Measurements from ENCODE around the gene SLC15A3.

Gene SLC15A3

GRCh38 chr11:60970369-60970774 lies 18.4 kb upstream of the SLC15A3 start:
- peak; percentile 65 for DNase-seq (ENCODE audit: low read depth)
- no peak overlapping the region for H3K4me3 ChIP-seq (ENCODE audit: low read depth, low read length)

GRCh38 chr11:60968223-60968622 lies 16.2 kb upstream of the SLC15A3 start:
- DNase-seq (ENCODE audit: low read depth), result no peak
- H3K4me3 ChIP-seq (ENCODE audit: low read depth, low read length), result no peak overlapping the region
- TF ChIP-seq CTCF (conservative IDR thresholded peaks at IDR 0.05; ENCODE audit: low read depth, low read length), result no peak

More at GRCh38 chr11:60970369-60970774, 18.4 kb upstream of the SLC15A3 start:
- TF ChIP-seq CTCF (conservative IDR thresholded peaks at IDR 0.05; ENCODE audit: low read depth, low read length), result peak; percentile 96

GRCh38 chr11:60966890-60967289 lies 14.9 kb upstream of the SLC15A3 start:
- no peak overlapping the region for H3K4me3 ChIP-seq (ENCODE audit: low read depth, low read length)
- TF ChIP-seq CTCF (conservative IDR thresholded peaks at IDR 0.05; ENCODE audit: low read depth, low read length), result no peak

GRCh38 chr11:60964801-60965200 lies 12.8 kb upstream of the SLC15A3 start:
- TF ChIP-seq CTCF (conservative IDR thresholded peaks at IDR 0.05; ENCODE audit: low read depth, low read length), result no peak
- DNase-seq (ENCODE audit: low read depth), result no peak
- no peak overlapping the region for H3K4me3 ChIP-seq (ENCODE audit: low read depth, low read length)

More at GRCh38 chr11:60966890-60967289, 14.9 kb upstream of the SLC15A3 start:
- no peak for DNase-seq (ENCODE audit: low read depth)

GRCh38 chr11:60960405-60960804 lies 8.4 kb upstream of the SLC15A3 start:
- DNase-seq (ENCODE audit: low read depth), result no peak
- no peak overlapping the region for H3K4me3 ChIP-seq (ENCODE audit: low read depth, low read length)
- no peak for TF ChIP-seq CTCF (conservative IDR thresholded peaks at IDR 0.05; ENCODE audit: low read depth, low read length)

GRCh38 chr11:60959431-60959830 lies 7.5 kb upstream of the SLC15A3 start:
- no peak overlapping the region for H3K4me3 ChIP-seq (ENCODE audit: low read depth, low read length)
- no peak for TF ChIP-seq CTCF (conservative IDR thresholded peaks at IDR 0.05; ENCODE audit: low read depth, low read length)
- no peak for DNase-seq (ENCODE audit: low read depth)

GRCh38 chr11:60957188-60957587 lies 5.2 kb upstream of the SLC15A3 start:
- H3K4me3 ChIP-seq (ENCODE audit: low read depth, low read length), result no peak overlapping the region
- peak; percentile 56 for DNase-seq (ENCODE audit: low read depth)
- TF ChIP-seq CTCF (conservative IDR thresholded peaks at IDR 0.05; ENCODE audit: low read depth, low read length), result no peak
